NT2/D1 (cell line): ENCODE measurements around the gene ACO1.

Source experiments
- SUZ12 ChIP-seq: IDR thresholded peaks from 2 replicates; pipeline ENCODE4 v1.6.1; 2011; ENCODE audit not compliant: insufficient read length, insufficient read depth; ENCODE audit errors: extremely low read depth
- YY1 ChIP-seq: IDR thresholded peaks from 2 replicates; pipeline ENCODE4 v1.6.1; 2011; ENCODE audit not compliant: insufficient read length, insufficient read depth

DNA sequence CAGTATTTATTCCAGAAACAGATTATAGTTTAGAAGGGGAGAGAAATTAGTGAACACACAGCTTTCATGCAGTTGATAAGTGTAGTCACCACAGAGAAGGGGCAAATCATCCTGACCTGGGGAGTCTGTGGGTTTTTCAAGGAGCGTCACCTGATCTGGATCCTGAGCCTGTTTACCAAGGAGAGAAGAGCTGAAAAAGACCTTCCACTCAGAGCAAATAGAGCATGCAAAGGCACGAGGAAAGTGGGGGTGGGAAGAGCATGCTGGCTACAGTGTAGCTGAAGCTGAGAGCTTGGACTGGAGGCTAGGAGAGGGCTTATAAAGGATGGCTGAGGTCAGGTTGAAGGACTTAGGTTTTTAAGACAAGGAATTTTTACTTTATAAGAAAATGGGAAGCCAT, 30.4 kb downstream of the ACO1 start:
- TF ChIP-seq YY1 (no peak), SUZ12 (no peak)
